Nucleus accumbens (tissue), 56 donors: ENCODE data around the gene PDE4D.
"Not testable (repeated sequence)": the region's sequence is repeated elsewhere in the genome, so short reads cannot be mapped to it uniquely, and the experiment has no call there.

Experiments used
- DNase-seq, 56 donors: peaks; one replicate each; lab custom pipeline; 2025; lab: John Stamatoyannopoulos, UW

PDE4D gene

DNA sequence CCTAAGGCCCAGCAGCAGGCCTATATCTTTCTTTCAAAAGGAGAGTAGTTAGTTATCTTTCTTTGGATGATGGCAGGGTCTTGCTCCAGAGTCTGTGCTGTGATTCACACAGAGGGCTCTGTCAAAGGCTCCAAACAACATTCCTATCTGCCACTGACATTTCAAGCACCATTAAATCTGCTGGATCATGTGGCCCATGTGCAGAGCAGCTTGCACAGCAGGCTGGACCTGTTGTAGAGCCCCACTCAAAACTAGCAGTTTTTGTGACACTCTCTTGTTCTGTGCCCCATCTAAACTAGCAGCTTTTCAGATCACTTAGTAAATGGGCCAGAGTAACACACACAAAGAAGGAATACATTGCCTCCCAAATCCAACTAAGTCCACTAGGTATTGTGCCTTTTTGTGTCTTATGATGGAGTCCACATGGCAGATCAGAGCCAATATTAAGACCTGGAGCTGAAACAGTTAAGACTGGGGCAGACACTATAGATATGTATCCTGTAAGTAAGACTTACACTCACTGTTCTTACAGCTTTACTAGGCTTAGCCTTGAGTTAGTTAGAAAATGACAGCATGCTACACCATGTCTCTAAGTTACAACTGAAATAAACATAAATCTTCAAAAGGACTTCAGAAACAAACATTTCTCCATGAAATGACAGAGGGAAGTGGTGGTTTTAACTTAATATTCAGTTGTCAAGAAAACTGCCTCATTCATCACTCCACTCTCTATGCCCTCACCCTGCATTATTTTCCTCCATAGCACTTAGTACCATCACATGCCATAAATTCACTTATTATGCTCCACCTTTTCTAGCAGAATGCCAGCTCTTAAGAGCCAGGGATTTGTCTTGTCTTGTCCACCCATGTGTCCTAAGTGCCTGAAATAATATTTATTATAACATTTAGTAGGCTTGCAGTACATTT lies 909.7 kb downstream of the PDE4D start:
- DNase-seq: no peak

DNA sequence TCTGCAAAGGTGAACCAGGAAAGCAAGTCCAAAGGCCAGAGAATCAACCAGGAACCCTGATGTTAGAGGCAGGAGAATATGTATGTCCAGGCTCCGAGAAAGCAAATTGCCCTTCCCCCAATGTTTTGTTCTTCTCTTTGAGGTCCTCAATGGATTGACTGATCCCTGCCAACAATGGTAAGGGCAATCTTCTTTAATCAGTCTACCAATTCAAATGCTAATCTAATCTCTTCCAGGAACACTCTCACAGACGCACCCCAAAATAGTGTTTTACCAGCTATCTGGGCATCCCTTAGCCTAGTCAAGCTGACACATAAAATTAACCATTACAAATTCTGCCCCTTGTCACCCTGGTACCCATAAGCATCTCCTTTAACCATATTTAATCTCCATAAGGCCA lies 912.6 kb downstream of the PDE4D start:
- DNase-seq: no peak

GRCh38 chr5:58979090-58979489 lies 914.4 kb downstream of the PDE4D start:
- no peak for DNase-seq

DNA sequence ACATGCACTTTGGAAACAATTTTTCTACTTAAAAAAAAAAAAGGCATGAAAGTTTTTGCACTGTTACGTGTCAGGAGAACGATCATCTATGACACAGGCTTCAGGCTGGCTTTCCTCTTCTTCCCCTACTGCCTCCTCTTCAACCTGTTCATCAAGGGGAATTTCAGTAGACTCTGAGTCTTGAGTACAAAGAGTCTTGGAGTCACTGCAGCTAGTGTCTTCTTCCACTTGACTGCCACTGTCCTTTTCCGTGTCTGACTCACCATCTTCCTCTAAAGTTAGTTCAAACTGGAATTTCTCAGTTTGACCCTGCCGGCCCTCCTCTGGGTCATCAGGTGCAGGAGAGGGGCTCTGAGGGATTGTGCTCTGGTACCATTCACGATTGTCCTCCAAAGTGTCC lies 918.9 kb downstream of the PDE4D start:
- DNase-seq: no peak

DNA sequence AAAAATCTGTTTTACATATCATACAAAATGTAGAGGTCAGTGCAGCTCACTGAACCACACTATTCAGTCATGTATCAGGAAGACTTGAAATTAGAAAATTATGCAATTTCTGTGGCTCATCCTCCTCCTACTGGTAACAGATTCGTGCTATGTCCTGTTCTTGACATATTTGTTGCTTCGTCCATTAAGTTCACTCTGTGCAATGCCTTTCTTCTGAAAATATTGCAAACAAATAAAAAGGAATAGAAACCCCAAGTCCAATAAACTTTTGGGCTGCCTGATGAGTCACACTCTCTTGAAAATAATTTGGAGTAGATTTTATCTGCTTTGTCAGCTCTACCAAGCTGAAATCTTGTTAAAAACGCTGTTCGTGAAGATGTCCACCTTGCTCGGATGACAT lies 919.4 kb downstream of the PDE4D start:
- no peak for DNase-seq

DNA sequence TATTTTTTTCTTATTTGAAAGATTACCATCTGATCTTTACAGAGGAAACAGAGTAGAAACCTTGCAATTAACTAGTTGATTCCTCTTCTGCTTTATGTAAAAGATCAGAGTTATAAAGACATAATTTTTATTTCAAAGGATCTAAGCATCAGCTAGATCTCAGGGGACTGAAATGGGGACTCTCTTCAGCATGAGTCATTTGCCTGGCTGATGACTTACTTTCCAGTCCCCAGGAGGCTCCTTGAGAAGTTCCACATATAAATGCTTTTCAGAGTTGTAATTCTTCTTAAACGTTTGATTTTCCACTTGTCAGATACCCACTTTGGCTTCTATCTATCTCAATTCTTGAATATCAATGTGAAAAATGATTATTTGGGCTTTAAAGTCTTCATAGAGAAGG lies 921.2 kb downstream of the PDE4D start:
- no peak for DNase-seq

GRCh38 chr5:58970766-58971165 lies 922.8 kb downstream of the PDE4D start:
- DNase-seq: no peak

DNA sequence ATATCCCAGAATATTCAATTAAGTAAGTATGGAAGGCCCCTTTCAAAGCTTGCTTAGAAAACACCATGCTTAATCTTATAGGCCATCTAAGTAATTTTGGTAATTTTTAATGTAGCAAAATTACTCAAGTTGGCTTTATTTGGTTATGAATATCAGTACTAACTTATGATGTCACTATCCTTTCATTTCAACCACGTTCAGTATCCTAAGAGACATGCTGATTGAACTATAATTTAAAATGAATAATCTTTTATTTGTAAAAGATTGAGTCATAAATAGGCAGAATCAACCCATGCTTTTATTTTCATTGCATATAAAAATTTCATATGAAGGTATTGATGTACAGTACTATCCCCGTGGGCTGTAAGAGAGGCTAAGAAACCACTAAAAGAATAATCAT lies 923.7 kb downstream of the PDE4D start:
- DNase-seq: no peak

DNA sequence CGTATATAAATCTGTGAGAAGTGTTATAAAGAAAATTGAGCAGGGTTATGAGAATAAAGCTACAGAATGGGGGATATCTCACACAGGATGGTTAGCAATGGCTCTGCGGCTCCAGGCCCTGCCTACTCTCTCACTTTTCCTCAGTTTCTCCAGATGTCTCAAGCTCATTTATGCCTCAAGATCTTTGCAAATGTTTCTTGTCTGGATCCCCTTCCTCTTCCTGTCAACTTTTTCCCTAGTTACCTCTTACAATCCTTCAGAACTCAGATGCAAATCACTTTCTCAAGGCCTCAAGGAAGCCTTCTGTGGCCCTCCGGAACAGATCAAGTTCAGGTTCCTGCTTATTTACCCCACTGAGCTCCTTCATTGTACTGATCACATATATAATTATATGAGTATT lies 924.3 kb downstream of the PDE4D start:
- DNase-seq: no peak

DNA sequence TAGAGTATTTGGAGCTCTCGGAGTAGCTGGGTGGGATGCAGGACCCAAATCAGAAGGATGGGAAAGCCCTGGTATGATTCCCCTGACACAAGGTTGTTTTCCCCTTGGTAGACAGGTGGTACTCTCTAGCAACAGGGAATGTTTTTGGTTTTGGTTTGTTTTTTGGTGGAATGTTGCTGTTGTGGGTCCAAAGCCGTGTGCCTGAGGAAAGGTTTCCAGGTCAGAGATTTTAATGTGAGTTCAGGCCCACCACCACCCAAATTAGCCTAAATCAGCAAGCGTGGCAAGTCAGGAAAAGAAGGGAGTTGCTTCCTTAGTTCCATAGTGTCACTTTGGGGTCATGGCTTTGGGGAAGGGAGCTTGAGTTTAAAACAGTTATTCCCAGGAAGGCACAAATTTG lies 925.2 kb downstream of the PDE4D start:
- no peak for DNase-seq

DNA sequence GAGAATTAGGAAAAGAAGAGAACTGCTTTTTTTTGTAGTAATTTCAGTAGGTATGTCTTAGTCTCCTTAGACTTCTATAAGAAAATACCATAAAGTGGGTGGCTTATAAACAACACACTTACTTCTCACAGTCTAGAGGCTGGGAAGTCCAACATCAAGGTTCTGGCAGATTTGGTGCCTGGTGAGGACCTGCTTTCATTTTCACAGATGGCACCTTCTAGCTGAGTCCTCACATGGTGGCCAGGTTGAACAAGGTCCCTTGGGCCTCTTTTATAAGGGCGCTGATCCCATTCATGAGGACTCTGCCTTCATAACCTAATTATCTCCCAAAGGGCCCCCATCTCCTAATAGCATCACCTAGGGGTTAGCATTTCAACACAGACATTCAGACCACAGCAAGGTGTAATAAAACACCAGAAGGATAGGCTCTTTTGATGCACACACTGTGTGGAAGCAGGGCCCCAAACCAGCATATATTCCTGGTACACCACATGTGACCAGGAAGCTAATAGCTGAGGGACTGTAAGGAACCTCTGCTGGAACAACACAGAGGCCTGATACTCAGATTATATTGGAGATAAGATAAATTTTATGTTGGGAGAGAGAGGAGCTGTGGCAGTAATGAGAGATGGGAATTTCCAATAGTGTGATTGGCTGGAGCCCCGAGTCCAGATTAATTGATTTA lies 925.8 kb downstream of the PDE4D start:
- DNase-seq: no peak

DNA sequence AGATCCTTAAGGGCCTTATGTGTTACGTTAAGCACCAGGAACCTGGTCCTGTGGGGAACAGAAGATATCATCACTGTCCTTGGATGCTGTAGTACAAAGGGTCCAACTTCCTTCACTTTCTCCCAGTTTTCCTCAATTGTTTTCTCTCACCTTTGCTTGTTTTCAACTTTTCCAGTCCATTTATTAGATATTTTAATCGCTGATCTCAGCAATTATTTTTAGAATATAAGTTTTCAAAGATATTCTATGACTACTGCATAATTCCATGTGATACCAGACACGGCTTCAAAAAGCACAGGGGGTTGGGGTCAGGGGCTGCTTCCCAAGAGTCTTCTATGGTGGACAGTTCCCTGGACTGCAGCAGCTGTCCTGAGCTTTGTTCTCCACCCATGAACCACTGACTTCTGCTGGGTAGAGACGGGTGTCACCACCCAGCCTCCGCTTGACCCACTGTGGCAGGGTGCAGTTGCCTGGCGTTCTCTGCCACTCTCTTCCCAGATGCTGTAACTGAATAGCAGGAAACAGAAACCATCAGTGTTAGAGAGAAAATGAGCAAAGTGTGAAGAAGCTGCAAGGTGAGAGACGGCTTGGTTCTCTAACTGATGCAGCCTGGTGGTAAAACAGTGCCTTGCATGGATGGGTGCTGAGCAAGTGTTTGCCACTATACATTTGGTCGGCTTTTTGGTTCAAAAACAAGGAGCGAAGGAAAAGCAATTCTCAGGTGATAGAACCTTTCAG lies 927.7 kb downstream of the PDE4D start:
- no peak for DNase-seq

DNA sequence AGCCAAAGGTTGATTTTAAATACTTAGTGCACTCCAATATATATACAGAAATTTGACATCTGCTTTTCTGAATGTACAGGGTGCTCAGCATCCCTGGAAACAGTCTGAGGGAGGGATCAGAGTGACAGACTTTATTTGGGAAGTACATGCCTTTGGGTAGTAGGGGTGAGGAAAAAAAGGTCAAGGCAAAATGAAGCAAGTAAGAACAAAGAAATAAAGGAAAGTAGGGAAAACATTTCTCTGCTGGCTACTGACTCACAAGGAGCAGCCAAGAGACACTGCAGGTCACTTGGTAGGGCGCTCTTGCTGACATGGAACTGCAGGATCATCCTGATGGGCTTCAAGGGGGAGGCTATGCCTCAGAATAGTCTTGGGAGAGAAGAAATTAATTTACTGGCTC lies 929.7 kb downstream of the PDE4D start:
- DNase-seq: no peak

GRCh38 chr5:58963361-58963760 lies 930.2 kb downstream of the PDE4D start:
- no peak for DNase-seq

- DNase-seq: no peak
Observed at GRCh38 chr5:58961631-58962280, 931.8 kb downstream of the PDE4D start.

DNA sequence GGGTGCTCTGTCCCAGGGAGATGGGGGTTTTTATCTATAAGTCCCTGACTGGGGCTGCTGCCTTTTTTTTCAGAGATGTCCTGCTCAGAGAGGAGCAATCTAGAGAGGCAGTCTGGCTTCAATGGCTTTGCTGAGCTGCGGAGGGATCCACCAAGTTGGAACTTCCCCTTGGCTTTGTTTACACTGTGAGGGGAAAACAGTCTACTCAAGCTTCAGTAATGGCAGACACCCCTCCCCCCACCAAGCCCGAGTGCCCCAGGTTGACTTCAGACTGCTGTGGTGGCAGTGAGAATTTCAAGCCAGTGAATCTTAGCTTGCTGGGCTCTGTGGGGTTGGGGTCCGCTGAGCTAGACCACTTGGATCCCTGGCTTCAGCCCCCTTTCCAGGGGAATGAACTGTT lies 934.8 kb downstream of the PDE4D start:
- DNase-seq: no peak

DNA sequence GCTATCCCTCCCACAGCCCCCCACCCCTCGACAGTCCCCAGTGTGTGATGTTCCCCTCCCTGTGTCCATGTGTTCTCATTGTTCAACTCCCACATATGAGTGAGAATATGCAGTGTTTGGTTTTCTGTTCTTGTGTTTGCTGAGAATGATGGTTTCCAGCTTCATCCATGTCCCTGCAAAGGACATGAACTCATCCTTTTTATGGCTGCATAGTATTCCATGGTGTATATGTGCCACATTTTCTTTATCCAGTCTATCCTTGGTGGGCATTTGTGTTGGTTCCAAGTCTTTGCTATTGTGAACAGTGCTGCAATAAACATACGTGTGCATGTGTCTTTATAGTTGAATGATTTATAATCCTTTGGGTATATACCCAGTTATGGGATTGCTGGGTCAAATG lies 940.3 kb downstream of the PDE4D start:
- not testable (repeated sequence) for DNase-seq

DNA sequence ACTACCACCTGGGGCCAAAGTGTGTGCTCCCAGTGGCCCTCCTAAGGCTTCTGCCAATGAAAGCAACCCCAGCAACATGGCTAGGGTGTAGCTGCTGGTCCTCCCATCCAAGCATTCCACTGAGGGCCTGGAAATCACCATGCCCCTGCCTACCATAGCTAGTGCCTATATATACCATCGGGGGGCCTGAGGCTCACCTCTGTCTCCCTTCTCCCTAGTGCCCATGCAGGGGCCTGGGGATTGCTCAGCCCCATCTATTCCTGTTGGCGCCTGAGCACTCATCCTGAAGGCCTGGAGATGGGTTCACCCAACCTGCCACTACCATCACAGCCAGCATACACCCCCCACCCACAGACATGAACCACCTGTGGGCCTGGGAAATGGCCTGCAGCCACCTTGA lies 943.3 kb downstream of the PDE4D start:
- no peak for DNase-seq

DNA sequence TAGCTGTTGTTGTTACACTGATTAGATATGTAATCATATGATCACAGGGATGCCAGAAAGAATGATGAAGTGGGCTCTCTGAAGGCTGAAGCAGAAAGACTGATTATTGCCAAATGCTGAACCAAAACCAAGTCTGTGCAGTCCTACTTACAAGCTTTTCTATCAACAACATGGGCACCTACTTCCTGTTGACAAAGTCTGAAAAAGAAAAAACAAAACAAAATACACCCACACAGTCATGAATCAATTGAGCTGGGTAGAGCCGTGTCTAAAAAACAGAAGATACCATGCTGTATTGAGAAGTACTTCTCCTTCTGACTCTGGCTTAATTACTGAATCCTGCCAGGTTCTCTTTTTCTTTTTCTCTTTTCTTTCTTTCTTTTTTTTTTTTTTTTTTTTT lies 947.3 kb downstream of the PDE4D start:
- DNase-seq: no peak

DNA sequence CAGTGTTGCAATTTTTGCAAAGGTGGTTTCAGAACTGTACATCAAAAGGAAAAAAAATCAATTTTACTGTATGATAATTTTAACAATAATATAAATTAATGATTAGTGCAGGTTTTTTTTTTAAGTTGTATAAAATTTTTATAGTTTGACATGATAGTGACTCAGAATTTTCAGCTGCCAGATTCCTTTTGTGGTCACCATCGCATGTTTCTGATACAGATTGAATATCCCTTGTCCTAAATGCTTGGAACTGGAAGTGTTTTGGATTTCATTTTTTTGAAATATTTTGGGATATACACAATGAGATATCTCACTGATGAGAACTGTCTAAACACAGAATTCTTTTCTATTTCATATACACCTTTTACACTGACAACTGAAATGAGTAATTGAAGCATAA lies 949.3 kb downstream of the PDE4D start:
- no peak for DNase-seq

- no peak for DNase-seq
Observed at GRCh38 chr5:58940446-58940845, 953.1 kb downstream of the PDE4D start.
